Fibroblast of peridontal ligament (primary cell): Measurements from ENCODE around the gene MBP.
A peak's percentile ranks its signal among the peaks of the same experiment; 100 is the strongest.

Experiments
- DNase-seq: peaks from one replicate; pipeline ENCODE4 v3.0.0-alpha.2; 2010; ENCODE audit errors: extremely low read depth

The MBP gene

GRCh38 chr18:77082316-77082955 lies 50.1 kb downstream of the MBP start:
- DNase-seq = no peak

DNA sequence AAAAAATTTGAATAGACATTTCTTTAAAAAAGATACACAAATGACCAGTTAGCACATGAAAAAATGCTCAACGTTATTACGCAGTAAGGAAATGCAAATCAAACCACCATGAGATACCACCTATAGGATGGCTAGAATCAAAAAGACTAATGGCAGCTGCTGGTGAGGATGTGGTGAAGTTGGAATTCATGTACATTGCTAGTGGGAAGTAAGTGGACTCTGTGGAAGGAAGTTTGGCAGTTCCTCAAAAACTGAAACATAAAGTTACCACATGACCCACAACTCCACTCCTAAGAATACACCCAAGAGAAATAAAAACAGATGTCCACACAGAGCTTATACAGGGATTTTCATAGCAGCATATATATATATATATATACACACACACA lies 51.2 kb downstream of the MBP start:
- peak; percentile 95 for DNase-seq

- no peak for DNase-seq
Observed at GRCh38 chr18:77079954-77080682, 52.5 kb downstream of the MBP start.

- no peak for DNase-seq
Observed at GRCh38 chr18:77079088-77079487, 53.5 kb downstream of the MBP start.

GRCh38 chr18:77078690-77079070 lies 53.9 kb downstream of the MBP start:
- DNase-seq = no peak

GRCh38 chr18:77077941-77078689 lies 54.5 kb downstream of the MBP start:
- DNase-seq = no peak

DNA sequence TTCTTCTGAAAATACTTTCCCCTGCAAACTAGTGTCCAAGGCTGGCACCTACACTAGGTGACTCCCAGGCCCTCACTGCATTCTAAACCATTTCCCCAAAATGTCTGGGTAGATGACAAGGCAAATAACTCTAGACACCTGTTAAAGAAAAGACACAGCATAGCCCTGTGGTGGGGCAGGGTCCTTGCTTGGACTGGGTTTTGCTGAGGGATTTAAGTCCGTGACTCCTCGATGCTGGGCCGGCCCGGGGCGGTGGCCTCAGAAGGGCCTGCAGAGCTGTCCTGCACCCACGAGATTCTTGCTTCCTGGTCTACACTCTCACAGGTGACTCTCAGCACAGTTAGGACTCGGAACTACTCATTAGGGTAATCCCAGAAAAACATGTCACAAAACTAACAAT lies 55.2 kb downstream of the MBP start:
- no peak for DNase-seq

DNA sequence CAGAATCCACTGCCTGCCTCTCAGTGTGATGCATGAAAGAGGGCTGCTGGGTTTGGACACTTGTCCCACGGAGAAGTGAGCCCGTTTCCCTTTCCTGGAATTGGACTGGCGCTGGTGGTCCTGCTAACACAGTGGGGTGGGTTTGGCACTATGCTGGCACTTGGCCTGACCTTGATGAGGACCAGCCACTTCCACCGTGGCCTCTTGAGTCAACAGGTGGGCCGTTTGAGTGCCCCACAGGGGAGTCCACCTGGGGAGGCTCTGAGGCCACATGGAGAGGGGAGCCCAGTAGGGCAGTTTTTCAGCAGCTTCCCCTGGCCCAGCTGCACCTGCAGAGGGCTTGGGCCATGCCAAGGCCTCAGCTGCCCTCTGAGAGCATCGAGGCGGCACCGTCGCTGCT lies 56.5 kb downstream of the MBP start:
- no peak for DNase-seq

GRCh38 chr18:77074431-77074830 lies 58.2 kb downstream of the MBP start:
- DNase-seq = no peak

GRCh38 chr18:77073336-77074093 lies 59.1 kb downstream of the MBP start:
- DNase-seq = no peak

- DNase-seq = no peak
Observed at GRCh38 chr18:77072566-77072965, 60.0 kb downstream of the MBP start.

GRCh38 chr18:77071711-77072292 lies 60.8 kb downstream of the MBP start:
- DNase-seq = peak; percentile 97

DNA sequence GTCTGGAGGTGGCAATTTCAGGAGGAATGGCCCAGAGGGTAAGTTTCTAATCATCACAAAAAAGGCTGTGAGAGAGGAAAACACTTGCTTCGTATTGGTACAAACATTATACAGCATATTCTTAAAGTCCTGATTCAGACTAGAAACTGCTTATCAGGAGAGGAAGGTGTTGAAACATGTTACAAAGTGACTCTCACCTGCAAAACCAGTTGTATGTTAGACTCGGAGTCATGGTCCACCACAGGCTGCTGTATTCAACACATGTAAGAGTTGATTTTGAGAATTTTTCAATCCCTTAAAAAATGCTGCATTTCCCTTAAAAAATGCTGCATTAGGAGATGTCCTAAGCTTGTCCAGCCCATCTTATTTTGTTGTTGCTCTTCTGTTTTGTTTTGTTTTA lies 61.5 kb downstream of the MBP start:
- no peak for DNase-seq

GRCh38 chr18:77070627-77071026 lies 62.0 kb downstream of the MBP start:
- DNase-seq = no peak

DNA sequence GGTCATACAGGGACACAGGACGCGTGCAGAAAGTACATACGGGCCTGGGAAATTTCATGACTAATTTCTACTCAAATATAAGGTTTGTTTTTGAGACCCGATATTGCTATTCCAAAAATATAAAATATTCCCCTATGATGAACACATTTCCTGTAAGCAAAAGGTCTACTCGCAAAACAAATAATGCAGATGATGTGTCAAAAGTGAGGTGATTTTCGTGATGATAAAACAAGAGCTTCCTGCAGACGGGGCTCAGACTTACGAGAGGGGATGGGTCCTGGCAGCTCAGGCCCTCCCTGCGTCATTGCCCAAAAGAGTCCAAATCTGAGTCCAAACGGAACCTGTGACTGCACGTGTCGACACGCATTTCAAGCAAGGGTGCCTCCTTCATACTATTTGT lies 62.7 kb downstream of the MBP start:
- DNase-seq = no peak

GRCh38 chr18:77069482-77069881 lies 63.1 kb downstream of the MBP start:
- no peak for DNase-seq

GRCh38 chr18:77068321-77069312 lies 64.0 kb downstream of the MBP start:
- peak; percentile 80 for DNase-seq

GRCh38 chr18:77067291-77068061 lies 65.1 kb downstream of the MBP start:
- DNase-seq = peak; percentile 80

DNA sequence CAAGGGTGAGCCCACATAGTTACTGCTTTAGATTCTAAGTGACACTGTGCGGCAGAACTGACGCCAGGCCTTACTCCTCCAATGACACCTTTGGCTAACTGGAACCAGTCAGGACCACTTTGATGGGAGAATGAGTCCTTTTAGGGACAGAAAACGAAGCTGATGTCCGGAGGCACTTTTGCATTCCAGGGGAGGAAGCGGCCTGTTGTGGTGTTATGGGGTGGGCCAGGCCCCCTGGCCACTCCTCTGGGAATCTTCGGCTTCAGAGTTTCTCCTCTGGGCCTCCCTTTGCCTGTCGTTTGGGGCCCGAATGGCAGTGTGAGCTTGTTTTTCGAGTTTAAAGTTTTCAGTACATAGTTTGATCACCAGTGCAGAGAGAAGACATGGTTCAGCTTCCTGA lies 65.9 kb downstream of the MBP start:
- no peak for DNase-seq

DNA sequence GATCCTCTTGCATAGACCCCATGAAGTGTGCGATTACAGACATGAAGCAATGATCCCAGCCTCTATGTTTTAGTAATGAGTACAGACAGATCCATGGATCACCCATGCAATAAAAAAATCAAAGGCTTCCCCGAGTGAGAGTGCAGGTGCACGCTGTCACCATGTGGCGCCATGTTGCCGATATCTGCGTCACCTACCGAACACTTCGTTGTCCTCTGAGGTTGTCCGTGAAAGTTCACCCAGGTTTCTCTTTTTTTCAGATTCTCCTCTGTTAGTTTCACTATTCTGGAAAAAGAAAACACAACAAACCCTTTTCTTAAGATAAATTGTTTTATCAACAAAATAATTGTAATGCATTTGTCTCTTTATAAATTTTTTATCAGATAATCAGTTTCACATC lies 66.5 kb downstream of the MBP start:
- DNase-seq = no peak
